Measurements from ENCODE around the gene DBT. TPM values are rescaled to one million over a fixed set of nuclear protein-coding genes. Genes with fewer than 3 reads are reported as not detected.
A peak's percentile ranks its signal among the peaks of the same experiment; 100 is the strongest.

The DBT gene
- total and polyA plus RNA-seq, 2 of the 8 experiments (the other 6 are each of a cell fraction or from before 2014, with no cell fraction given): 3.3 to 24.6 TPM

DNA sequence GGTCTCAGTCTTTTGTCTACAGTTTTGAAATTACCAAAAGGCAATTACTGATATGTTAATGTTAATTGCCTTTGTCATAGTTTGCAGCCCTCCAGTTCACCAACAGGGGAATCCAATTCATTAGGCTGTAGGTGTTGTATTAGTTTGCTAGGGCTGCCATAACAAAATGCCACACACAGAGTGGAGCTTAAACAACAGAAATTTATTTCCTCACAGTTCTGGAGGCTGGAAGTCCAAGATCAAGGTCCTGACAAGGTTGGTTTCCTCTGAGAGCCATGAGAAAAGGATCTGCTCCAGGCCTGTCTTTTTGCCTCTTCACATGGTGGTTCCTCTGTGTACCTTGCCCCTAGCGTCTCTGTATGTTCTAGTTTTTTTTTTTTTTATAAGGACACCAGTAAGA, 17.6 kb upstream of the DBT start:
- H3K4me1 ChIP-seq (replicated peaks in 1 of 4; ENCODE audit: control insufficient read depth in 3 of 4, insufficient read depth in 4 of 4, low read length in 3 of 4): peaks cover 0 to 3% (median under 1%) of the 10 kb centered on the region in 4 experiments; a peak in 3 of 7 replicates
- H3K56ac ChIP-seq (replicated peaks; ENCODE audit: insufficient read length, low read depth, low read length): no peak overlapping the region
- no peaks in the 10 kb centered on the region for H3K27me3 ChIP-seq (replicated peaks in 1 of 4; ENCODE audit: control insufficient read depth in 3 of 4, extremely low read depth in 1 of 4, insufficient read depth in 3 of 4, low read length in 3 of 4)
- no peak overlapping the region for H3K14ac ChIP-seq (ENCODE audit: insufficient read length)
- no peak overlapping the region for H3K23ac ChIP-seq (ENCODE audit: insufficient read length)
- H3K4me3 ChIP-seq (ENCODE audit: extremely low read depth in 1 of 4, insufficient read depth in 2 of 4, low read depth in 3 of 4, low read length in 4 of 4): peak overlapping the region; percentile 83 to 93 (median 90); a peak in 6 of 8 replicates
- no peak overlapping the region for H2AFZ ChIP-seq (ENCODE audit: low read length)
- H3K27ac ChIP-seq (ENCODE audit: low read depth, low read length): no peak overlapping the region
- H3K23me2 ChIP-seq (ENCODE audit: low read depth, low read length): no peaks in the 10 kb centered on the region
- no peaks in the 10 kb centered on the region for H3K79me1 ChIP-seq (ENCODE audit: low read depth, low read length)
- CTCF ChIA-PET (ENCODE audit: partially characterized antibody): interaction anchor here (0.5 to 2.3 kb wide), 9 partner anchors 9 to 453 kb away, joined by 3 to 17 read pairs (median 4); no protein-coding TSS in a partner anchor
- H3K79me2 ChIP-seq (ENCODE audit: control insufficient read depth in 1 of 2, insufficient read depth in 2 of 2, low read length in 2 of 2): peaks cover 0 to 19% of the 10 kb centered on the region in 2 experiments; a peak in 2 of 4 replicates
- H2AK5ac ChIP-seq (ENCODE audit: low read depth, low read length): no peak overlapping the region
- H4K5ac ChIP-seq (ENCODE audit: insufficient read length, low read depth, low read length): no peak overlapping the region
- H2BK20ac ChIP-seq (ENCODE audit: low read length): no peak overlapping the region
- H3K9ac ChIP-seq (replicated peaks in 1 of 4; ENCODE audit: extremely low read depth in 1 of 4, low read depth in 3 of 4, low read length in 3 of 4): no peak overlapping the region
- DNase-seq (ENCODE audit: low read depth in 1 of 2, low spot score in 2 of 2) (no peak), FAIRE-seq (no peak)
- no peak overlapping the region for H2BK120ac ChIP-seq (replicated peaks; ENCODE audit: low read depth, low read length)
- POLR2A ChIA-PET (ENCODE audit: partially characterized antibody): interaction anchor here (1.0 to 3.4 kb wide), 7 partner anchors 12 to 86 kb away, joined by 3 to 30 read pairs (median 4); partner anchors contain the start of genes CDC14A and DBT
- H2BK5ac ChIP-seq (ENCODE audit: low read depth, low read length): no peak overlapping the region
- H4K91ac ChIP-seq (replicated peaks; ENCODE audit: insufficient read length, low read length): no peak overlapping the region
- H3K4ac ChIP-seq (replicated peaks; ENCODE audit: insufficient read length, low read depth, low read length): no peak overlapping the region
- H4K8ac ChIP-seq (ENCODE audit: extremely low read depth, insufficient read depth, low read length): no peak overlapping the region
- H3K4me2 ChIP-seq (ENCODE audit: insufficient read depth in 1 of 2, low read depth in 2 of 2, low read length in 2 of 2): peak overlapping the region; percentile 85 to 93; a peak in 2 of 4 replicates
- no peaks in the 10 kb centered on the region for H4K20me1 ChIP-seq (replicated peaks in 1 of 2; ENCODE audit: control insufficient read depth in 1 of 2, insufficient read depth in 2 of 2, low read length in 2 of 2)
- no peak overlapping the region for H2BK12ac ChIP-seq (ENCODE audit: low read depth, low read length)
- peaks cover 4 to 44% (median 27%) of the 10 kb centered on the region in 4 experiments; a peak in 5 of 8 replicates for H3K36me3 ChIP-seq (ENCODE audit: control insufficient read depth in 2 of 4, insufficient read depth in 4 of 4, low read length in 3 of 4)
- H3K18ac ChIP-seq (ENCODE audit: extremely low read depth, low read length): no peak overlapping the region
- 82% methylated on average over 1 of the region's 1 CpG; no CpG with 5 or more reads in 1 of the 2 experiments for WGBS, 2 experiments (ENCODE audit: extremely low coverage in 1 of 2, insufficient coverage in 1 of 2, insufficient read length in 1 of 2, insufficient replicate concordance in 2 of 2, low coverage in 1 of 2, low lambda C conversion rate in 2 of 2, missing lambda C conversion rate in 1 of 2)
- no peaks in the 10 kb centered on the region for H3K9me3 ChIP-seq (ENCODE audit: insufficient read depth in 2 of 2, low read depth in 1 of 2, low read length in 1 of 2)
- H2BK15ac ChIP-seq (ENCODE audit: low read length): no peak overlapping the region
- TF ChIP-seq JUND (IDR thresholded peaks at IDR 0.05; ENCODE audit: low read length): no peak
- TF ChIP-seq SRF (IDR thresholded peaks at IDR 0.05; ENCODE audit: low read depth, low read length): no peak
- no peak for TF ChIP-seq TCF12 (IDR thresholded peaks at IDR 0.05; ENCODE audit: low read depth, low read length)
- TF ChIP-seq KDM4A (IDR thresholded peaks at IDR 0.05; ENCODE audit: low read depth, low read length, severe bottlenecking): no peak

Data from H1 (cell line).